LNCaP clone FGC (cell line): Measurements from ENCODE around the gene TP53RK.

Experiments used
- DNase-seq: peaks from one replicate; pipeline ENCODE4 v3.0.0-alpha.2; 2011; ENCODE audit warnings: low read depth
- H3K4me3 ChIP-seq: 2 replicates; pipeline ENCODE4 v1.5.1; 2011; ENCODE audit warnings: mild to moderate bottlenecking, low read depth, low read length, control low read depth
- CTCF ChIP-seq: IDR thresholded peaks from 2 replicates; pipeline ENCODE4 v1.5.1; 2012; ENCODE audit warnings: mild to moderate bottlenecking; ENCODE audit not compliant: control insufficient read depth, insufficient read depth; ENCODE audit errors: extremely low read depth

Gene TP53RK

GRCh38 chr20:46683668-46683938 lies 5.6 kb downstream of the TP53RK start:
- H3K4me3 ChIP-seq: peak overlapping the region; percentile 73
- DNase-seq: no peak
- no peak for TF ChIP-seq CTCF

GRCh38 chr20:46683011-46683667 lies 6.1 kb downstream of the TP53RK start:
- no peak for DNase-seq
- TF ChIP-seq CTCF: no peak
- H3K4me3 ChIP-seq: peak overlapping the region; percentile 73

GRCh38 chr20:46682063-46682821 lies 7.0 kb downstream of the TP53RK start:
- no peak for TF ChIP-seq CTCF
- no peak for DNase-seq
- peak overlapping the region; percentile 73 for H3K4me3 ChIP-seq

- no peak for DNase-seq
- TF ChIP-seq CTCF: peak; percentile 85
These were observed 8.0 kb downstream of the TP53RK start for GRCh38 chr20:46681032-46681854.

GRCh38 chr20:46680684-46681031 lies 8.6 kb downstream of the TP53RK start:
- TF ChIP-seq CTCF: no peak
- H3K4me3 ChIP-seq: no peak overlapping the region
- no peak for DNase-seq

More at GRCh38 chr20:46681032-46681854, 8.0 kb downstream of the TP53RK start:
- H3K4me3 ChIP-seq: no peak overlapping the region

GRCh38 chr20:46678516-46678915 lies 10.7 kb downstream of the TP53RK start:
- no peak for TF ChIP-seq CTCF
- no peak for DNase-seq
- H3K4me3 ChIP-seq: no peak overlapping the region
